Mesothelial cell of epicardium (in vitro differentiated cells): Measurements from ENCODE around the gene DSCAM. TPM values are rescaled to one million over a fixed set of nuclear protein-coding genes. Genes with fewer than 3 reads are reported as not detected.
"Not testable (repeated sequence)": the region's sequence is repeated elsewhere in the genome, so short reads cannot be mapped to it uniquely, and the experiment has no call there.

Experiments used
- DNase-seq, 2 experiments: peaks; one replicate each; pipeline ENCODE4 v3.0.0; 2021; ENCODE audit warnings: low spot score in 2 of 2; ENCODE audit not compliant: unreplicated experiment in 2 of 2
- H3K27ac Mint-ChIP-seq: 2 replicates; pipeline ENCODE4 v1.8.0; 2021; ENCODE audit warnings: mixed read lengths
- H3K27me3 Mint-ChIP-seq: 2 replicates; pipeline ENCODE4 v1.8.0; 2021; ENCODE audit warnings: low read depth, mixed read lengths
- H3K36me3 Mint-ChIP-seq: 2 replicates; pipeline ENCODE4 v1.8.0; 2021; ENCODE audit warnings: mixed read lengths
- H3K4me1 Mint-ChIP-seq: 2 replicates; pipeline ENCODE4 v1.8.0; 2021; ENCODE audit warnings: mixed read lengths
- H3K4me3 Mint-ChIP-seq: 2 replicates; pipeline ENCODE4 v1.8.0; 2021; ENCODE audit warnings: mild to moderate bottlenecking, moderate library complexity, mixed read lengths
- H3K9me3 Mint-ChIP-seq: 2 replicates; pipeline ENCODE4 v1.8.0; 2021; ENCODE audit warnings: mixed read lengths
- CTCF ChIP-seq: fragments of 200-600 bp; sonication (generic); IDR thresholded peaks from one replicate; pipeline ENCODE4 v1.5.0; 2021; ENCODE audit warnings: antibody characterized with exemption; ENCODE audit not compliant: unreplicated experiment
- total RNA-seq: library from RNA; stranded (reverse); gene quantifications from 3 replicates; pipeline ENCODE4 v1.2.1, GENCODE V29; 2021

Gene DSCAM, protein sequence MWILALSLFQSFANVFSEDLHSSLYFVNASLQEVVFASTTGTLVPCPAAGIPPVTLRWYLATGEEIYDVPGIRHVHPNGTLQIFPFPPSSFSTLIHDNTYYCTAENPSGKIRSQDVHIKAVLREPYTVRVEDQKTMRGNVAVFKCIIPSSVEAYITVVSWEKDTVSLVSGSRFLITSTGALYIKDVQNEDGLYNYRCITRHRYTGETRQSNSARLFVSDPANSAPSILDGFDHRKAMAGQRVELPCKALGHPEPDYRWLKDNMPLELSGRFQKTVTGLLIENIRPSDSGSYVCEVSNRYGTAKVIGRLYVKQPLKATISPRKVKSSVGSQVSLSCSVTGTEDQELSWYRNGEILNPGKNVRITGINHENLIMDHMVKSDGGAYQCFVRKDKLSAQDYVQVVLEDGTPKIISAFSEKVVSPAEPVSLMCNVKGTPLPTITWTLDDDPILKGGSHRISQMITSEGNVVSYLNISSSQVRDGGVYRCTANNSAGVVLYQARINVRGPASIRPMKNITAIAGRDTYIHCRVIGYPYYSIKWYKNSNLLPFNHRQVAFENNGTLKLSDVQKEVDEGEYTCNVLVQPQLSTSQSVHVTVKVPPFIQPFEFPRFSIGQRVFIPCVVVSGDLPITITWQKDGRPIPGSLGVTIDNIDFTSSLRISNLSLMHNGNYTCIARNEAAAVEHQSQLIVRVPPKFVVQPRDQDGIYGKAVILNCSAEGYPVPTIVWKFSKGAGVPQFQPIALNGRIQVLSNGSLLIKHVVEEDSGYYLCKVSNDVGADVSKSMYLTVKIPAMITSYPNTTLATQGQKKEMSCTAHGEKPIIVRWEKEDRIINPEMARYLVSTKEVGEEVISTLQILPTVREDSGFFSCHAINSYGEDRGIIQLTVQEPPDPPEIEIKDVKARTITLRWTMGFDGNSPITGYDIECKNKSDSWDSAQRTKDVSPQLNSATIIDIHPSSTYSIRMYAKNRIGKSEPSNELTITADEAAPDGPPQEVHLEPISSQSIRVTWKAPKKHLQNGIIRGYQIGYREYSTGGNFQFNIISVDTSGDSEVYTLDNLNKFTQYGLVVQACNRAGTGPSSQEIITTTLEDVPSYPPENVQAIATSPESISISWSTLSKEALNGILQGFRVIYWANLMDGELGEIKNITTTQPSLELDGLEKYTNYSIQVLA (N-terminal part only)
- not detected in 3 replicates for total RNA-seq

DNA sequence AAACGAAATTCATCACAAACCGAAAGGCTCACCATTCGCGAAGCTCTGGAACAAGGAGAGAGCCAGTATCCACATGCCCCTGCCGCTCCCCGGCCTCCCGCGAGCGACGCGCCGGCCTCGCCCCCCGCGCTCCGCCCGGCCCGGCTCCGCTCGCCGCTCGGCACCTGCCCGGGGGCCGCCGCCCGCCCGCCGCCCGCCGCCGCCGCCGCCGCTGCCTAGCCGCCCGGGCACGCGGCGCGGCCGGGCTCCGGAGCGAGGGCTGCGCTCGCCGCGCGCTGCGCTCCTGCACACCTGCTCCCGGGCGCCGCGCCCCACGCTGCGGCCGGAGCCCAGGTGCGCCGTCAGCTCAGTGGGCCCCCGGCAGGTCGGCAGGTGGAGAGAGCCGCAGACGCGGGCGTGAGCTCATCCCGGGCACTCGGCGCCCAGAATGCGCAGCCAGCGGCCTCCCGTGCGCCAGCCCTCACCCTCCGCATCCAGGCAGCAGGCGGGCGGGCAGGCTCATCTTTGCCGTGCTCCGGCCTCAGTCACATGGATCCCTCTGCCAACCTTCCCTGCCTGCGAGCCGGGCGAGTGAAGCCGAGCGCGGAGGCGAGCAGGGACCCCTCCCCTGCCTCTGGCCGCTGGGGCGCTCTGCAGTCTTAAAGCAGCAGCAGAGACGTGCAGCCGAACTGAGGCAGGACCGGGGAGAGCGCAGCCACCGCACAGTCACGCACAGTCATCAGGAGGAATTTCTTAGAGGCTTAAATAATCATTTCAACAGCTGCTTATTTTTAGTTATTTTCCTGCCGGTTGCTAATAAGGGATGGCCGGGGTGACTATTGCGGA is at the start of gene DSCAM:
Gene DSCAM (minus strand): TSS at position 572 of the 825 bp plus-strand sequence. CDS start 497 bp downstream, at position 75.
- Mint-ChIP-seq H3K4me1 (peaks cover 7% of the 10 kb centered on the region), H3K9me3 (no peaks in the 10 kb centered on the region), H3K4me3 (peak within 1 kb of the TSS; percentile 72), H3K27ac (no peak within 1 kb of the TSS), H3K36me3 (no peaks in the 10 kb centered on the region), H3K27me3 (peaks cover 37% of the 10 kb centered on the region)
- DNase-seq = peak in 1 of 2 experiments; percentile 47
- no peak for TF ChIP-seq CTCF

GRCh38 chr21:40895697-40896096 is 48.7 kb upstream of the DSCAM start:
- DNase-seq, H3K27ac Mint-ChIP-seq, H3K4me1 Mint-ChIP-seq, H3K4me3 Mint-ChIP-seq, H3K27me3 Mint-ChIP-seq, H3K36me3 Mint-ChIP-seq: not testable (repeated sequence)
- peaks cover 27% of the 10 kb centered on the region for H3K9me3 Mint-ChIP-seq

GRCh38 chr21:40886931-40887330 is 40.0 kb upstream of the DSCAM start:
- no peaks in the 10 kb centered on the region for H3K9me3 Mint-ChIP-seq
- H3K27me3 Mint-ChIP-seq = no peaks in the 10 kb centered on the region
- DNase-seq = no peak
- no peaks in the 10 kb centered on the region for H3K36me3 Mint-ChIP-seq
- H3K27ac Mint-ChIP-seq = no peak overlapping the region
- no peaks in the 10 kb centered on the region for H3K4me1 Mint-ChIP-seq
- H3K4me3 Mint-ChIP-seq = no peak overlapping the region
- no peak for TF ChIP-seq CTCF

DNA sequence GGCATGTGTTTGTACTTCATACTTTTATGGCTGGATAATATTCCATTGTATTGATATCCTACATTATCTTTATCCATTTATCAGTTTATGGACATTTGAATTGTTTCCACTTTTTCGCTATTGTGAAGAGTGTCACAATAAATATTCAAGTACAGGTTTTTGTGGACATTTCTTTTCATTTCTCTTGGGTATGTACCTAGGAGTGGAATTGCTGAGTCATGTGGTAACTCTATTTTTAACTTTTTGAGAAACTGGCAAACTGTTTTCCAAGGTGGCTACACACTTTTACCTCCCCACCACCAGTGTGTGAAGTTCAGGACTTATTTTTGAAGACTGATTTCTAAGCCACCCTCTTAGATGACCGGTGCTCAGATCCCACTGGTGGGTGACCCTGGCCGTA is 39.0 kb upstream of the DSCAM start:
- Mint-ChIP-seq H3K27me3 (no peaks in the 10 kb centered on the region), H3K9me3 (no peaks in the 10 kb centered on the region), H3K4me3 (no peak overlapping the region), H3K27ac (no peak overlapping the region), H3K36me3 (no peaks in the 10 kb centered on the region), H3K4me1 (no peaks in the 10 kb centered on the region)
- no peak for DNase-seq
- no peak for TF ChIP-seq CTCF

- H3K36me3 Mint-ChIP-seq = no peaks in the 10 kb centered on the region
- no peak overlapping the region for H3K27ac Mint-ChIP-seq
- no peaks in the 10 kb centered on the region for H3K9me3 Mint-ChIP-seq
- H3K4me3 Mint-ChIP-seq = no peak overlapping the region
- H3K27me3 Mint-ChIP-seq = peaks cover 3% of the 10 kb centered on the region
- no peaks in the 10 kb centered on the region for H3K4me1 Mint-ChIP-seq
- no peak for TF ChIP-seq CTCF
- no peak for DNase-seq
Measured at GRCh38 chr21:40882192-40882915, 35.4 kb upstream of the DSCAM start.
